Suprapubic skin (tissue), 4 donors: ENCODE results near the gene TMEM174. TPM values are rescaled to one million over a fixed set of nuclear protein-coding genes. Genes with fewer than 3 reads are reported as not detected.
A peak's percentile ranks its signal among the peaks of the same experiment; 100 is the strongest.

Source experiments
- DNase-seq, 2 donors: peaks; one replicate each; pipeline ENCODE4 v3.0.0-alpha.2; 2019; ENCODE audit warnings: low spot score in 2 of 2
- H3K27ac ChIP-seq: fragments of 200-600 bp; sonication (generic); one replicate; pipeline ENCODE4 v1.5.1; 2019
- H3K27me3 ChIP-seq: fragments of 200-600 bp; sonication (generic); one replicate; pipeline ENCODE4 v1.5.1; 2019
- H3K36me3 ChIP-seq: fragments of 200-600 bp; sonication (generic); one replicate; pipeline ENCODE4 v1.5.1; 2019
- H3K4me1 ChIP-seq: fragments of 200-600 bp; sonication (generic); one replicate; pipeline ENCODE4 v1.5.1; 2019
- H3K4me3 ChIP-seq: fragments of 200-600 bp; sonication (generic); one replicate; pipeline ENCODE4 v1.5.1; 2019; ENCODE audit warnings: mild to moderate bottlenecking
- H3K9me3 ChIP-seq: fragments of 200-600 bp; sonication (generic); one replicate; pipeline ENCODE4 v1.5.1; 2019
- EP300 ChIP-seq: sonication (generic); formaldehyde crosslinking; IDR thresholded peaks from one replicate; pipeline ENCODE4 v1.6.1; 2017; ENCODE audit warnings: antibody characterized with exemption
- POLR2A ChIP-seq, 2 donors: fragments of 450-650 bp; IDR thresholded peaks; one replicate each; pipeline ENCODE4 v1.6.1; 2017; ENCODE audit warnings: antibody characterized with exemption in 2 of 2, mild to moderate bottlenecking in 2 of 2, moderate library complexity in 2 of 2
- POLR2AphosphoS5 ChIP-seq, 3 donors: sonication (generic); formaldehyde crosslinking; IDR thresholded peaks; one replicate each; pipeline ENCODE4 v1.6.1; 2017; ENCODE audit warnings: antibody characterized with exemption in 3 of 3
- WGBS: methylation state at CpG from one replicate; pipeline ENCODE4 v1.1.5; 2018; 5-methylcytosine and 5-hydroxymethylcytosine counted together
- total RNA-seq, 4 donors: library from RNA; depleted of rRNA; stranded (reverse); fragments of >200 nt; gene quantifications; one replicate each; pipeline ENCODE4 v1.1.0, GENCODE V29; 2016
- TF ChIP-seq, protein P1 (sequence below), 2 donors: fragments of 200-600 bp in 1 of 2; fragments of 450-650 bp in 1 of 2; sonication (generic) in 1 of 2; IDR thresholded peaks; one replicate each; pipeline ENCODE4 v1.5.1; 2016 to 2019; ENCODE audit warnings: antibody characterized with exemption in 2 of 2, mild to moderate bottlenecking in 1 of 2, moderate library complexity in 1 of 2

Gene TMEM174
- total RNA-seq, 4 donors from 2014 or later: not detected

DNA sequence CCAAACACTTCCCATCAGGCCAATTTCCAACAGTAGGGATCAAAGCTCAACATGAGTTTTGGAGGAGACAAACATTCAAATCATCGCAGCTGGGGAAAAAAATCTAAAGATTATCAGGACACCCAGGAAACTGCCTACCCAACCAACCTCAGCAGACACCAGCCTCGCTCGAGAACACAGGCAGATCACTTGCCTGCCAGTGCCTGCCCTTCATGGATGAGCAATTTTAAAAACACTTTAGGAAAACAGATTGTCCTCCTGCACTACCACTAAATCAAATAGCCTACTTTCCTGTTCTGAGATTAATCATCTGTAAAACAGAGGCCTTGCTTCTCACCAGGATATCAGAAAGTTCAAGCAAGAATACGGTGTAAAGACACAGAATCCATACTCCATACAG, 14.7 kb upstream of the TMEM174 start:
- Histone ChIP-seq H3K4me1 (no peaks in the 10 kb centered on the region), H3K9me3 (no peaks in the 10 kb centered on the region), H3K36me3 (no peaks in the 10 kb centered on the region), H3K27ac (no peak overlapping the region), H3K27me3 (peaks cover 15% of the 10 kb centered on the region), H3K4me3 (no peak overlapping the region)
- WGBS: 91% methylated on average over 4 of the region's 4 CpGs
- TF ChIP-seq EP300 (no peak), POLR2A (IDR thresholded peaks at IDR 0.05) (no peak), POLR2AphosphoS5 (IDR thresholded peaks at IDR 0.05) (no peak)
- TF ChIP-seq, protein P1, sequence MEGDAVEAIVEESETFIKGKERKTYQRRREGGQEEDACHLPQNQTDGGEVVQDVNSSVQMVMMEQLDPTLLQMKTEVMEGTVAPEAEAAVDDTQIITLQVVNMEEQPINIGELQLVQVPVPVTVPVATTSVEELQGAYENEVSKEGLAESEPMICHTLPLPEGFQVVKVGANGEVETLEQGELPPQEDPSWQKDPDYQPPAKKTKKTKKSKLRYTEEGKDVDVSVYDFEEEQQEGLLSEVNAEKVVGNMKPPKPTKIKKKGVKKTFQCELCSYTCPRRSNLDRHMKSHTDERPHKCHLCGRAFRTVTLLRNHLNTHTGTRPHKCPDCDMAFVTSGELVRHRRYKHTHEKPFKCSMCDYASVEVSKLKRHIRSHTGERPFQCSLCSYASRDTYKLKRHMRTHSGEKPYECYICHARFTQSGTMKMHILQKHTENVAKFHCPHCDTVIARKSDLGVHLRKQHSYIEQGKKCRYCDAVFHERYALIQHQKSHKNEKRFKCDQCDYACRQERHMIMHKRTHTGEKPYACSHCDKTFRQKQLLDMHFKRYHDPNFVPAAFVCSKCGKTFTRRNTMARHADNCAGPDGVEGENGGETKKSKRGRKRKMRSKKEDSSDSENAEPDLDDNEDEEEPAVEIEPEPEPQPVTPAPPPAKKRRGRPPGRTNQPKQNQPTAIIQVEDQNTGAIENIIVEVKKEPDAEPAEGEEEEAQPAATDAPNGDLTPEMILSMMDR (IDR thresholded peaks at IDR 0.05): no peak
- DNase-seq: no peak

DNA sequence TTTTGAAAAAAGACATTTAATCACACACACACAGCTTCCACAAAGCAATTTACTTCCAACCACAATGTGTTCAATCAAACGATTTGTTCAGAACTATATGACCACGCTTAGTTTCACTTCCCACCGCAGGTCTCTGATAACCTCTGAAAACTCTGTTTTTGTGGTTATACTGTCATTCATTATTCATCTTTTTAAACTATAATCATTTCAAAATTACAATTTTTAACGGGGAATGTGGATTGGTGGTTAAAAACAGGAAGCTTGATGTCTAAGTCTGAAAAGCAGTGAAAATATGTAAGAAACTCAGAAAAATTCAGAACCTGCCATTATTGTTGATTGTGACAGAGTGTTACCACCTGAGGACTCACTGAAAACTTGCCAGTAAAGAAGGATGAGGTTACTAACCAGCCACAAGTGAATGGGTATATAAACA, 12.7 kb upstream of the TMEM174 start:
- 73% methylated on average over 4 of the region's 4 CpGs for WGBS
- Histone ChIP-seq H3K9me3 (no peaks in the 10 kb centered on the region), H3K36me3 (no peaks in the 10 kb centered on the region), H3K4me3 (no peak overlapping the region), H3K27ac (no peak overlapping the region), H3K4me1 (no peaks in the 10 kb centered on the region), H3K27me3 (peaks cover 15% of the 10 kb centered on the region)
- TF ChIP-seq POLR2A (IDR thresholded peaks at IDR 0.05): no peak
- no peak for TF ChIP-seq POLR2AphosphoS5 (IDR thresholded peaks at IDR 0.05)
- TF ChIP-seq, protein P1 (IDR thresholded peaks at IDR 0.05): no peak
- no peak for DNase-seq

DNA sequence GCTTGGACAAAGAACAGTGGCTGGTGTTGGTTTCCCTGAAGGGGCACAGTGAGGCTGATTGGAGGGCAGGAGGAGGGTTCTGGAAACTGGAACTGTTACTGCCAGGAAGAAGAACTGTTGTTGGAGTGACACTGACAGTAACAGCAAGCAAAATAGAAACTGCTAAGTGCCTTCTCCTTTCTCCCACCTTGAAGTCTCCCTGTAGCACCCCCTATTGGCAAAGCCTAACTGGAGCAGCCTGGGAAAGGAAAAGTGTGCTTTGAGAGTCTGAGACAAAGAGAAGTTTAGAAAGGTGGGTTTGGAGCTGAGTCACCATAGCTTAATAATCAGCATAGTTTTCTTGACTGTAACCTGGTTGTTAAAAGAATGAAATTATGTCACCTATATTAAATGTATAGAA, 2.5 kb upstream of the TMEM174 start:
- TF ChIP-seq, protein P1 (IDR thresholded peaks at IDR 0.05): peak in 1 of 2 donors; percentile 17
- TF ChIP-seq POLR2A (IDR thresholded peaks at IDR 0.05): no peak
- H3K27ac ChIP-seq: no peak overlapping the region

DNA sequence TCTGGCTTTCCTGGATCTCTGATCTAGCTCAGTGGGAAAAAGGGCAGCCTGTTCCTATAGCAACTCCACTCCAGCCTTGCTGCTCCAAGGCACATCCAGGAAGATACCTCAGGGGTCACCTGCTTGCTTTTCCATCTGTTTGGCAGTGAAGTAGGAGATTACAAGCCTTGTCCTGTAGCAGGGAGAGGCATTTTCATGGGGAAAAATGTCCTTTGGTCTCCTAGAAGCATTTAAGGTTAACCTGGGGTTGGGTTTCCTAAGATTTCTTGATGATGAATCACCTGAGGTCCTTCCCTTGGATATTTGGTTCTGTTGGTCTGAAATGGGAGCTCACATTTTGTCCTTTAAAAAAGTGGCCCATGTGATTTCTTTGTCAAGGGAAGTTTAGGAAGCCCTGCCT, 1.5 kb upstream of the TMEM174 start:
- peaks cover 3% of the 10 kb centered on the region for H3K27me3 ChIP-seq
- no peaks in the 10 kb centered on the region for H3K36me3 ChIP-seq
- H3K4me3 ChIP-seq: no peak overlapping the region
- H3K27ac ChIP-seq: no peak overlapping the region
- no peak for TF ChIP-seq POLR2A (IDR thresholded peaks at IDR 0.05)
- no peak for TF ChIP-seq POLR2AphosphoS5 (IDR thresholded peaks at IDR 0.05)
- TF ChIP-seq EP300: no peak
- TF ChIP-seq, protein P1 (IDR thresholded peaks at IDR 0.05): no peak
- no peaks in the 10 kb centered on the region for H3K9me3 ChIP-seq
- no peaks in the 10 kb centered on the region for H3K4me1 ChIP-seq
- DNase-seq: no peak

More for the DNA sequence above, 2.5 kb upstream of the TMEM174 start:
- Histone ChIP-seq H3K4me1 (no peaks in the 10 kb centered on the region), H3K4me3 (no peak overlapping the region), H3K27me3 (peaks cover 3% of the 10 kb centered on the region), H3K36me3 (no peaks in the 10 kb centered on the region), H3K9me3 (no peaks in the 10 kb centered on the region)
- no peak for DNase-seq

DNA sequence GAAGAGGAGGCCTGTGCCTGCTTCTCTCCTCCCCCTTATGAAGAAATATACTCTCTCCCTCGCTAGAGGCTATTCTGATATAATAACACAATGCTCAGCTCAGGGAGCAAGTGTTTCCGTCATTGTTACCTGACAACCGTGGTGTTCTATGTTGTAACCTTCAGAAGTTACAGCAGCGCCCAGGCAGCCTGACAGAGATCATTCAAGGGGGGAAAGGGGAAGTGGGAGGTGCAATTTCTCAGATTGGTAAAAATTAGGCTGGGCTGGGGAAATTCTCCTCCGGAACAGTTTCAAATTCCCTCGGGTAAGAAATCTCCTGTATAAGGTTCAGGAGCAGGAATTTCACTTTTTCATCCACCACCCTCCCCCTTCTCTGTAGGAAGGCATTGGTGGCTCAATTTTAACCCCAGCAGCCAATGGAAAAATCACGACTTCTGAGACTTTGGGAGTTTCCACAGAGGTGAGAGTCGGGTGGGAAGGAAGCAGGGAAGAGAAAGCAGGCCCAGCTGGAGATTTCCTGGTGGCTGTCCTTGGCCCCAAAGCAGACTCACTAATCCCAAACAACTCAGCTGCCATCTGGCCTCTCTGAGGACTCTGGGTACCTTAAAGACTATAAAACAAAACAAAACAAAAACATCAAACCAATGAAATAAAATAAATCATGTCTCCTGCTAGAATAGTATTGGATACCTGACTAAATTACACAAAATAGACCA, 1.3 kb downstream of the TMEM174 start:
- H3K4me3 ChIP-seq: no peak overlapping the region
- peaks cover 9% of the 10 kb centered on the region for H3K27me3 ChIP-seq
- no peaks in the 10 kb centered on the region for H3K36me3 ChIP-seq
- no peak for DNase-seq
- H3K4me1 ChIP-seq: no peaks in the 10 kb centered on the region
- 55% methylated on average over 8 of the region's 8 CpGs for WGBS
- H3K9me3 ChIP-seq: no peaks in the 10 kb centered on the region
- no peak overlapping the region for H3K27ac ChIP-seq
- TF ChIP-seq, protein P1 (IDR thresholded peaks at IDR 0.05): no peak
- no peak for TF ChIP-seq POLR2A (IDR thresholded peaks at IDR 0.05)
- TF ChIP-seq EP300: no peak
- no peak for TF ChIP-seq POLR2AphosphoS5 (IDR thresholded peaks at IDR 0.05)
